Stimulated activated CD8-positive, alpha-beta memory T cell treated with anti-CD3 and anti-CD28 coated beads, Interleukin-15, amount 100 ng/mL, for 4 hours (primary cell): ENCODE measurements around the gene LAMA5.
"Not testable (repeated sequence)": the region's sequence is repeated elsewhere in the genome, so short reads cannot be mapped to it uniquely, and the experiment has no call there.

Experiments used
- DNase-seq, 2 donors: peaks; one replicate each; pipeline ENCODE4 v3.0.0-alpha.2; 2020; ENCODE audit warnings: low read depth in 2 of 2

Gene LAMA5

DNA sequence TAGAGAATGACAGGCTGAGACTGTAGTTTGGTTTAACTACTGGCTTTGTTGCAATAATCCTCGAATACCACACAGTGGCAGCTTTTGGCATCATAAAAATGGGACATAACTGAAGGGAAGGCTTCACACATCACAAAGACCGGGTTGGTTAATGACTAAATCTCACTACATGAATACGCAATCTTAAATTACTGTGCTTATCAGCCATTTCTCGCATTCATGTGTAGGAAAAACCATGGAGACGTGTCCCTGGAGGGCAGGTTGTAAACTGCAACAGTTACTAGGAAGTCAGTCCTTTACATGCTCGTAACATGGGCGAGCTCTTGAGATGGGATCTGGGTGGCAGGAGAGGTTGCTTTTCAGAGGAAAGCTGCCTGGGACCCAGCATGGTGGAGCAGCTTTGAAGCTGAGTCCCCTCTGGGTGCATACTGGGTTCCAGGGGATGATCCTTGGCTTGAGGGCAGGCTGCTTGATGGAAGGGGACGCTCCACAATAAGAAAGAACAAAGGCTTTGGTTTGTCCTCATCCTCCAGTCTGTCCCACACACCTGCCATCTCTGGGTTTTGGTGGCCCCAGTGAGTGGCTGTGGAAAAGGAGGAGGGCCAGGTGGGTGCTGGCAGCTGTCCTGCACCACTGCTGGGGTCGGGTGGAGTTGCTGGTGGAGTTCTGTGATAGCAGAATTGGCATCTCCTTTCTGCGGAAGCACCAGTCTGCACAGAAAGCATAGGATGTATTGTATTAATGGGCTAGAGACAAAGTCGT is 21.9 kb upstream of the LAMA5 start:
- no peak for DNase-seq

GRCh38 chr20:62387933-62388635 is 21.0 kb upstream of the LAMA5 start:
- no peak for DNase-seq

DNA sequence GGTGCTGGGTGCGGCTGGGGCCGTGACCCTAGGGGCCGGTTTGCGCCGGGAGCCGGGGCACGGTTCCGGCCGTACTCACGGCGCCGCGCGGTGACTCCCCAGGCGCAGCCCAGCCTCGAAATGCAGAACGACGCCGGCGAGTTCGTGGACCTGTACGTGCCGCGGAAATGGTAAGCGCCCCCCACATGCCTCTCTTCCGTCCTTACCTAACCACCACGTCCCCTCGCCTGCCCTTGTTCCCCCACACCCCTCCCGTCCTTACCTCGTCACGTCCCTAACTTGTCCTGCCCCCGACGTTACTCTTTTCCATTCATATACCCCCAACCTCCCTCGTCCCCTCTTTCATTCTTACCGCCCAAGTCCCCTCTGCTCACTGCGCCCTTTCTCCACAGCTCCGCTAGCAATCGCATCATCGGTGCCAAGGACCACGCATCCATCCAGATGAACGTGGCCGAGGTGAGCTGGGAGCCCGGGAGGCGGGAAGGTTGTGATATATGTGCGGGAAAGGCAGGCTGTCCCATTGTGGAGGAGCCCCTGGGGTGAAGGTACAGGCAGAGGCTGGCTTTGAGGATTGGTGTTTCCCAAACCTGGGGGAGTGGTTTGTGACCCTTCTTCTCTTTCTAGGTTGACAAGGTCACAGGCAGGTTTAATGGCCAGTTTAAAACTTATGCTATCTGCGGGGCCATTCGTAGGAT is 20.3 kb upstream of the LAMA5 start:
- DNase-seq = no peak

- peak; percentile 84 to 85 for DNase-seq
Observed at GRCh38 chr20:62386383-62387218, 19.5 kb upstream of the LAMA5 start, which contains the start of gene RPS21. TSS of gene RPS21 (plus strand) at chr20:62387103. CDS start at chr20:62387339, 236 bp downstream.

DNA sequence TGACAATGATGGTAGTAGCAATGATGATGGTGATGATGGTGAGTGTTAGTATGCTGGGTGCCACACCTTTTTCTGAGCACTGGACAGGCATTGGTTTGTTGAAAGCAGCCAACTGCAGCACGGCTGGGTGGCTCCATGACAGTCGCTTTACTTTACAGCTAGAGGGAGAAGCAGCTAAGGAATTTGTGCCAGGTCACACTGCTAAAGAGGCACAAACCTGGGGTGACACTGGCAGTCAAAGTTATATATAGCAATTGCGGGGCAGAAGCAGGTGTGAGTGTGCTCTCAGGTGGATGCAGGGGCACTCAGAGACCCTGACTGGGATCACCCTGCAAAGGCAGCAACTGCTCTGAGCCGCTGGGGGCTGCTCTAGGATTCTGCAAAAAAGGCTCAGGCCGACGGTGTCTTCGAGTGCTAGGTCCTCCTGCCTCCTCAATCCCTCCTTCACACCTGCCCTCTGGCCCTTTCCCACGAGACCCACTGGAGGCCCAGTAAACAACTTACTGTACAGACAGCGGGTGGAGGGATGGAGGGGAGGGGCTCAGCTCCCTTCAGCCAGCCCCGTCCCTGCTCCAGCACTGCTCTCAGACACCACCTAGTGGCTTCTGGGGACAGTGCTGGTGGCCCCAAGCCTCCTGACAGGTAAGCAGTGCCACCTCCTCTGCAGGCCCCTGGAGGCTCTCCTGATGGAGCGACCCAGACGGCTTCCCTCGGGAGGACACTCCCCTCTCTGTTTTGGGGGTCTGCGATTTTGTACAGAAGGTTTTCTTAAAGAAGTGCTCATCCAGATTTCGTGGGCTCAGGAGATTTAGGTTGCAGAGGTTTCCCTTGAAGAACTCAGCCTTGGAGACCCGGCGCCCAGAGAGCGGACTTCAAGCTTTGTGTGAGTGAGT is 15.4 kb upstream of the LAMA5 start:
- DNase-seq = peak; percentile 51 to 61

DNA sequence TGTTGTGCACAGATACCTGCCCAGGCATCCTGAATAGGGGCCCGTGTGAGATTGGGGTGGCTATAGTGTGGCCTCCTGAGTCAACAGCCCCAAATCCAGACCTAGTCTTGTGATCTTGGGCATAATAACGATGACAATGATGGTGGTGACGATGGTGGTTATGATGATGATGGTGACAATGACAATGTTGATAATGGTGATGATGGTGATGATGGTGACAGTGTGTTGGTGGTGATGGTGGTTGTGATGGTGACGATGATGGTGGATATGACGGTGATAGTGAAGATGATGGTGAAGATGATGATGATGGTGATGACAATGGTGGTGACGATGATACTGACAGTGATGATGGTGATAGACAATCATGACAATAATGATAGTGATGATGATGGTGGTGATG is 14.7 kb upstream of the LAMA5 start:
- DNase-seq = no peak

DNA sequence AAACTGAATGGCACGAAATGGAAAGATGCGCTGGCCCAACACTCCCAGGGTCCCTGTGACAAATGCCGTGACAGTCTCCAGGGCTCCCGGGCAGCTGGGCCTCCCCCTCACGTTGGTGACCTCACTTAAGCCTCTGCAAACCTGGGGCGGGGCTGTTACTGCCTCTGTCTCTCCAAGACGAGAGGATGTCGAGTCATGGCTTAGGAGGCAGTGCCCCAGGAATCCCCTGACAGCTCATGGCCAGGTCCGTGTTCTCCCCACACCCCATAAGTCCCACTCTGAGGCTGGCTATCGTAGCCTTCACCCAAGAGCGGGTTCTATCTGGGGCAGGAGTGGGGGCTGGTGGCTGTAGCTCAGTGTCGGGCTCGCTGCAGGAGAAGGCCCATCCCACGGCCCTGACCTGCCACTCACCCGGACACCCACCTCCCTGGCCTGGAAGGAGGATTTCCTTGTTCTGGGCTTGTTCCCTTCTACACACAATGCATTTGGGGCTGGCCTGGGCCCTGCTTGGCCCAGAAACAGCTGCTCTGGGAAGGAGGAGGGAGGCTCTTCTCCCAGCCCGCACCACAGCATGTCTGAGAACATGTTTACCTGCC is 14.2 kb upstream of the LAMA5 start:
- DNase-seq = no peak

DNA sequence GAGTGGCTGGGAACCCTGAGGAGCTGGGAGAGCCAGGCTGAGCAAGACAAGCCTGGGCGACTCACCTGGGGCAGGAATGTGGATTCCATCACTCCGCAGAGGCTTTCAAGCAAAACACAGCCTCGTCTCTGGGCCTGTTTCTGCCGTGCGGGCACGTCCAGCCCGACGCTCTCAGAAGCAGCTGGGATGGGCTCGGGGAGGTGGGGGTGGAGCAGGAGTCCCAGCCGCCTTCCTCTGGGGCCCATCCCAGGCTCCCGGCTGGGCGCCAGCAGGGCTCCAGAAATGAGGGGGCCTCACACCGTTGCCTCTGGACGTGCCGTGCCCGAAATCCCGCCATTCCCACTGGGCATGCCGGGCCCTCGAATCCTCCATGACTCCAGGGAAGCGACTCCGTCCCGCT is 11.1 kb upstream of the LAMA5 start:
- DNase-seq = no peak

GRCh38 chr20:62377615-62378178 is 10.6 kb upstream of the LAMA5 start:
- no peak for DNase-seq

DNA sequence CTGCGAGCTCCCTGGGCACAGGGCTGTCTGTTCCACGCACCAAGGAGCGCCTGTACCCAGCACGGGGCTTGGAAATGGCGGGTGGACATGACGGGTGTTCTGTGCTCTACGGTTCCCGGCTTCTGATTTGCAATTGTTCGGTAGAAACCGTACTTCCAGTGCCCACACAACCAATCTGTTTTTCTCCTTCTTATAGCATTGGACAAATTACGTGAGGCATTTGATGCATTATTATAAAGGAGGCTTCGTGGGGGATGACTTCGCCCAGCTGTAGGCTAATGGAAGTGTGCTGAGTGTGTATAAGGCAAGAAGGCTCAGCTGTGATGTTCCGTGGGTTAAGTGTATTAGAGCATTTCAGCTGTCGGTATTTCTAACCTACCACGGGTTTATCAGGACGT is 10.0 kb upstream of the LAMA5 start:
- DNase-seq = no peak

DNA sequence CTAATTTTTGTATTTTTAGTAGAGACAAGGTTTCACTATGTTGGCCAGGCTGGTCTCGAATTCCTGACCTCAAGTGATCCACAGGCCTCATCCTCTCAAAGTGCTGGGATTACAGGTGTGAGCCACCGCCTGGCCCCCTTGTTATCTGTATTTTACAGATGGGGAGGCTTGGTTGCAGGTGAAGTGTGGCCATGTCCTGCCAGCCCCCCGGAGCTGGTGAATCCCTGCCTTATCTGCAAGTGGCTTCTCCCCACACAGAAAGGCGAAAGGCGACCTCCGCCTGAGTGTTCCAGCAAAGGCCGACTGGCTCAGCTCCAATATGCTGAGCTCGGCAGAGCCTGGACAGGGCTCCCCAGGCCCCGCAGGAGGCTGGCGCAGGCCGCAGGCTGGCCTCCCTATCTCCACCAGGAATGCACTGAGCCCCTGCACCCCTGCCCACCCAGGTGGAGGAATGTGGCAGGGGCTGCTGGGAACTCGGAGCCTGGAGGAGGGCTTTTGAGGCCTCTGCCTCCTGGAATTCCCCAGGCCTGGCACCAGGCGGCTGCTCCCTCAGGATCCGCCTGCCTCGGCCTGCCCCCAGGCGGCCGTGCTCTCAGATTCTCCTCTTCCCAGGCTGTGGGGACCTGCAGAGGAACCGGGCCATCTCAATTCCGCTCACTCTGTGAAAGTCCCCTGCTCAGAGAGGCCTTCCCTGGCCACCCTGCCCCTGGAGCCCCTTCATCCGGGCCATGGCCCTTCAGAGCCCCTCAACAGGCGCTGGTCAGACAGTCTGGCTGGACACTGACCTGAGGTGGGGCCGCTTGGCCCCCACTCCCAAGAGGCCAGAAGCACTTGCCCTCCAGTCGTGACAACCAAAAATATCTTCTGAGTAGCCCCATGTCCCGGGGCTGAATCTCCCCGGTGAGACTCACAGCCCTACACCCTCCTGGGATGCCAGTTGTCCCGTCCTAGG is 9.3 kb upstream of the LAMA5 start:
- no peak for DNase-seq

DNA sequence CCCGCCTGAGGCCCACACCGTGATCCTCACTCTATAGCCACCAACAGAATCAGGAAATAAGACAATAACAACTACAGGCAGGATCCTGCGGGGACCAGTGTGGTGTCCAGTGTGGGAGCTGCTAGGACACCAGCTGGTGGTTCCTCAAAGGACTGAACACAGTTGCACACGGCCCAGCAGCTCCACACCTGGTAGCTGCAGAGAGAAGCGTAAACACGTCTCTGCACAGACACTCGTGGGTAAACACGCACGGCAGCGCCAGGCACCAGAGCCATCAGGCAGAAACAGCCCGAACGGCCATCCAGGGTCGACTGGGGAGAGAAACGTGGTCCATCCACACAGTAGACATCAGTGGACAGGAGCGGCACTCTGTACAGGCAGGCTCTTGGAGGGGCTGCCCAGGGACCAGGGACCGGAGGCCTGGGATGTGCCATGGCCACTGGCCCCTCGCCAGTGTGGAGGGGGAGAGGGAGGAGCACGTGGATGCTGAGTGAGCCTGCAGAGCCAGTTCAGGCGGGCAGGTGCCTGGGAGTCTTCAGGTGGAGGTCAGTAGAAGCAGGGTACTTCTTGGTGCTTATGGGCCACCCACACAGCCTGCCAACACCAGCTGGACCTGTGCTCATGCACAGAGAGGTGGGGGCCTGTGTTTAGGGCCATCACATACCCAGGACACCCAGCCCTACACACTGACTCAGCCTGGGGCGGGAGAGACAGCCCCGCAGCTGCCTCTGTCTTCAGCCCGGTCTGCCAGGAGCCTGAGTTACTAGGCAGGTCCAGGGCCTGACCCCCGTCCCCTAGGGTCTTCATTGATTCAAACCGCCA is 7.4 kb upstream of the LAMA5 start:
- DNase-seq = no peak

DNA sequence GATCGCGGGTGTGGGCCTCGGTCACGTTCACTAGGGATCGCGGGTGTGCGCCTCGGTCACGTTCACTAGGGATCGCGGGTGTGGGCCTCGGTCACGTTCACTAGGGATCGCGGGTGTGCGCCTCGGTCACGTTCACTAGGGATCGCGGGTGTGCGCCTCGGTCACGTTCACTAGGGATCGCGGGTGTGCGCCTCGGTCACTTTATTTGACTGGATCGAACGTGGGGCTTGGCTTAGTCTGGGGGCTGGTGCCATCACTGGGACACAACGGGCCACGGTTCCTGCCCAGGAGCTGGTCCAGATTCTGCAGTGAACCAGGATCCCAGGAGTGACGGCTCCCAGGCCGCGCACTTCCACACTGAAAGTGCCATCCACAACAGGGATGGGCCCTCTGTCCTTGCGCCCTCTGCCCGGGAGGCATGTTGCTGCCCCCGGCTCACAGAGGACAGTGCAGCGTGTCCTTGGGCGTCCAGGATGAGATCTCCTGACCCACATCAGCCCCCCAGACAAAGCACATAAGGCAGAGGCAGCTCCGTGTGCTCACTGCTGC is 6.6 kb upstream of the LAMA5 start:
- not testable (repeated sequence) for DNase-seq

GRCh38 chr20:62372042-62372993 is 5.2 kb upstream of the LAMA5 start:
- DNase-seq = no peak

DNA sequence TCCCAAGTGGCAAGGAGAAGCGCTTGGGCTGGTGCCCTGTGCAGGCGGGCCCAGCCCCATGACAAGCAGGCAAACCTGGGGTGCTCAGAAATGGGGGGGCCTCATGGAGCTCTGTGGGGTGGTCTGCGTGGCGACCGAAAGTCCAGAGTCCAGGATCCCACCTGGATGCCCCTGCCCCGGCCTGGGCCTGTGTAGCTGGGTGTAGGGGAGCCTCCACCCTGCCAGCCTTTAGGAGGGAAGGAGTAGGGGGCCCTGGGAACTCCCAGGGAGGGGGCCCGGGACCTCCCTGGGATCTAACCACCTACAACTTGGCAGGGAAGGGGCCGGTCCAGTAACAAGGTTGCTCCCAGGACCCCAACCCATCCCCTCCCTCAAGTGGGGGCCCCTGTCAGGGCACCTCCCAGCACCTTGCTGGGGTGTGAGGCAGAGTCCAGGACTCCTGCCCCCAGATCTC is 4.5 kb upstream of the LAMA5 start:
- no peak for DNase-seq

DNA sequence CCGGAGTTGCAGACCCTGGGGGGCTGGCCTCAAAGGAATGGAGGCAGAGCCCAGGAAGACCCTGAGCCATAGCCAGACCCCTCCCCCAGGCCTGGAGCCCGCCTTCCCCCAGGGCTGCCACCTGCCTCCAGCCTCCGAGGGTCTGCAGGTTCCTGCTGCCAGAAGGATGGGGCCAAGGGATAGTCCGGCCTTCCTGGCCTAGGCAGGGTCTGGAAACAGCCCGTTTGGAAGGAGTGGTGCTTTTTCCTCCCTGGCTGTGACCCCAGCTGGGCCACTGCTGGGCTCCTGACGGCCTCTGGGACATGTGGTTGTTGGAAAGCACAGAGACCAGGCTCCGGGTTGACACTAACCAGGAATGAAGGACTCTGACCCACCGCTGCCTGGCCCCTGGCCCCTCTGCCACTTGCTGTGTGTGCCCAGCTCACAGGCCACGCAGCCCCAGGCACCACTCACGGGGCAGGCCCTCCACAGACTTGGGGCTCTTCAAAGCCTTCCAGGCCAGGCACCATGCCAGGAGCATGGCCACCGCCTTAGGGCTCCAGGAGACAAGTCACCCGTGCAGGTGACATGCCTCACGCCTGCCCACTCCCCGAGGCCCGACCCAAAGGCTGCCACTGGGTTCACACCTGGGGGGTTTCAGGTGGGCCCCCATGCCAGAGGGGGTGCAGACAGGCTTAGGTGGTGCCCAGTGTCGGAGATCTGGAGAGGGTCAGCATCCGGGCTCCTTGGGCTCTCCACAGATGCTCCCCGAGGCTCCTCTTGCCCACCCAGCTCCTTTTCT is 3.9 kb upstream of the LAMA5 start:
- DNase-seq = no peak
